ENCODE results near the gene PRKAR1B. TPM values are rescaled to one million over a fixed set of nuclear protein-coding genes. Genes with fewer than 3 reads are reported as not detected.

PRKAR1B gene
- total RNA-seq, 2 donors from 2014 or later = 33.5 to 43.2 TPM

DNA sequence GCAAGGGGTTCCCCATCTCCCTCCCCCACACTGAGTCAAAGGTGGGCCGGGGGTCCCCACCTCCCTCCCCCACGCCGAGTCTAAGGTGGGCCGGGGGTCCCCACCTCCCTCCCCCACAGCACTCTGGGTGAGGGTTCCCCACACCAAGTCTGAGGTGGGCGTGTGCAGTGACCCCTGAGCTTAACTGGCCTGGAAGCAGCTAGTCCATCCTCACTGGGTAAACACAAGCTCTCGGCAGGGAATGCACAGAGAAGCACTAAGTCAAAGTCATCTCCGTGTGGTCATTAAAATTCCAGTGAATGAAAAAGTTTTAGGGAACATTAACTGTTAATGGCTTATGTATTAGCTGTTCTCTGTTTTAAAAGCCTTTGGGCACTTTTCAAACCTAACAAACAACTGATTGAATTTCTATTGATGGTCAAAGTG, 43.7 kb upstream of the PRKAR1B start:
- no peak overlapping the region for H3K4me3 Mint-ChIP-seq
- DNase-seq = no peak
- 89 to 96% methylated on average over 3 to 7 of the region's 7 CpGs for WGBS, 2 experiments (ENCODE audit: insufficient coverage in 1 of 2, insufficient read length in 1 of 2)
- Histone ChIP-seq H3K27me3 (ENCODE audit: control insufficient read depth, insufficient read depth, low read length, poor library complexity, severe bottlenecking) (no peaks in the 10 kb centered on the region), H3K9me3 (ENCODE audit: control insufficient read depth, low read length) (no peaks in the 10 kb centered on the region), H3K4me1 (ENCODE audit: control insufficient read depth, insufficient read depth, low read length) (no peaks in the 10 kb centered on the region), H3K27ac (ENCODE audit: low read depth, low read length) (no peak overlapping the region), H3K4me3 (ENCODE audit: low read length) (no peak overlapping the region), H3K36me3 (ENCODE audit: control insufficient read depth, insufficient read depth, low read length) (peaks cover 31% of the 10 kb centered on the region), H3K9ac (ENCODE audit: extremely low read depth, low read length, poor library complexity, severe bottlenecking) (no peak overlapping the region)
- TF ChIP-seq, protein P1, sequence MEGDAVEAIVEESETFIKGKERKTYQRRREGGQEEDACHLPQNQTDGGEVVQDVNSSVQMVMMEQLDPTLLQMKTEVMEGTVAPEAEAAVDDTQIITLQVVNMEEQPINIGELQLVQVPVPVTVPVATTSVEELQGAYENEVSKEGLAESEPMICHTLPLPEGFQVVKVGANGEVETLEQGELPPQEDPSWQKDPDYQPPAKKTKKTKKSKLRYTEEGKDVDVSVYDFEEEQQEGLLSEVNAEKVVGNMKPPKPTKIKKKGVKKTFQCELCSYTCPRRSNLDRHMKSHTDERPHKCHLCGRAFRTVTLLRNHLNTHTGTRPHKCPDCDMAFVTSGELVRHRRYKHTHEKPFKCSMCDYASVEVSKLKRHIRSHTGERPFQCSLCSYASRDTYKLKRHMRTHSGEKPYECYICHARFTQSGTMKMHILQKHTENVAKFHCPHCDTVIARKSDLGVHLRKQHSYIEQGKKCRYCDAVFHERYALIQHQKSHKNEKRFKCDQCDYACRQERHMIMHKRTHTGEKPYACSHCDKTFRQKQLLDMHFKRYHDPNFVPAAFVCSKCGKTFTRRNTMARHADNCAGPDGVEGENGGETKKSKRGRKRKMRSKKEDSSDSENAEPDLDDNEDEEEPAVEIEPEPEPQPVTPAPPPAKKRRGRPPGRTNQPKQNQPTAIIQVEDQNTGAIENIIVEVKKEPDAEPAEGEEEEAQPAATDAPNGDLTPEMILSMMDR (conservative IDR thresholded peaks at IDR 0.05) = no peak
- peaks cover 32% of the 10 kb centered on the region for H3K36me3 Mint-ChIP-seq (ENCODE audit: low read depth)
- no peaks in the 10 kb centered on the region for H3K27me3 Mint-ChIP-seq (ENCODE audit: insufficient read depth)
- no peaks in the 10 kb centered on the region for H3K9me3 Mint-ChIP-seq
- no peaks in the 10 kb centered on the region for H3K4me1 Mint-ChIP-seq
- no peak overlapping the region for H3K27ac Mint-ChIP-seq

DNA sequence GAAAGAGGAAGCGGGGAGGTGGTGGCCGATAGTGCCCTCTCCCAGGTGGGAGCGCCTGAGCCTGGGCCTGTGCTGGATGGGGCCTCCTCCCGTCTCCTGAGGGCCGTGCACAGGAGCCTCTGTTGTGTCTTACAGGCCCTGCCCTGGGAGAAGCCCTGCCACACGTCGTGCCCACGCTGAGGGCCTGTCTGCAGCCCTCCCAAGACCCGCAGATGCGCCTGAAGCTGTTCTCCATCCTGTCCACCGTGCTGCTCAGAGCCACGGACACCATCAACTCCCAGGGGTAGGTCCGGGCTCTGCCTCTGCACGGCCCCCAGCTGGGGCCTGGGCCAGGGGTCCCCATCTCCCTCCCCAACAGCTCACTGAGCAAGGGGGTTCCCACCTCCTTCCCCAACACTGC, 43.3 kb upstream of the PRKAR1B start:
- Mint-ChIP-seq H3K27me3 (ENCODE audit: insufficient read depth) (no peaks in the 10 kb centered on the region), H3K27ac (no peak overlapping the region), H3K4me3 (no peak overlapping the region), H3K9me3 (no peaks in the 10 kb centered on the region), H3K36me3 (ENCODE audit: low read depth) (peaks cover 36% of the 10 kb centered on the region), H3K4me1 (no peaks in the 10 kb centered on the region)
- H3K4me1 ChIP-seq (ENCODE audit: control insufficient read depth, insufficient read depth, low read length) = no peaks in the 10 kb centered on the region
- peaks cover 31% of the 10 kb centered on the region for H3K36me3 ChIP-seq (ENCODE audit: control insufficient read depth, insufficient read depth, low read length)
- WGBS, 2 experiments (ENCODE audit: insufficient coverage in 1 of 2, insufficient read length in 1 of 2) = 91 to 96% methylated on average over 10 to 14 of the region's 14 CpGs
- H3K9me3 ChIP-seq (ENCODE audit: control insufficient read depth, low read length) = no peaks in the 10 kb centered on the region
- no peak overlapping the region for H3K27ac ChIP-seq (ENCODE audit: low read depth, low read length)
- no peak for DNase-seq
- no peak overlapping the region for H3K4me3 ChIP-seq (ENCODE audit: low read length)
- H3K27me3 ChIP-seq (ENCODE audit: control insufficient read depth, insufficient read depth, low read length, poor library complexity, severe bottlenecking) = no peaks in the 10 kb centered on the region
- no peak overlapping the region for H3K9ac ChIP-seq (ENCODE audit: extremely low read depth, low read length, poor library complexity, severe bottlenecking)
- TF ChIP-seq, protein P1 (conservative IDR thresholded peaks at IDR 0.05) = no peak

DNA sequence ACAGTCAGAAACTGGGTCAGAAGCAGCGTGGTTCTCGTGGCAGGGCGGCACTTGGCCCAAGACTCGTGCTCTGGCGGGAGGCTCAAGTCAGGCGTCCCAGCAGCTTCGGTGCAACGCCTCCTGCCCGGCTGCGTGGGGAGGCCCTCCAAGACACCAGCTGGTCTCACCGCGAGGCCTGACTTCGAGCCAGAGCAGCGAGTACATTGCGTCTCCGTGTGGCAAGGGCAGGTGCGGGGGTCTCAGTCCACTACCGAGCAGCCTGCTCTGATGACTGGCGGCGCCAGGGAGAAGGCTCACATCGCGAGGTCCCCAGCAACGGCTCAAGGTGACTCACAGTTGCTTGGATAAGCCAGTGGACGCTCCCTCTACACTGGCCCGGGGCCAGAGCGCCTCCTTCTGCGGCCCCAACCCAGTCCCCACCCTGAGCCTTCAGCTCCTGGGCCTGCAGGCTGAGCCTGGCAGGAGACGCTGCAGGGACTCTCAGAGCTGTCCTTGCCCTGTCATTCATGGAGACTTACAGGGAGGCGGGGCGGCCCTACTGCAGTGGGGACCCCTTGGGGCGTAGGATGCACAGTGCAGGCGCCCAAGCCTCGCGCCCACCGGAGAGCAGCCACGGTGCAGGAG, 41.9 kb upstream of the PRKAR1B start:
- WGBS, 2 experiments (ENCODE audit: insufficient coverage in 1 of 2, insufficient read length in 1 of 2) = 94 to 95% methylated on average over 33 to 36 of the region's 36 CpGs
- H3K36me3 ChIP-seq (ENCODE audit: control insufficient read depth, insufficient read depth, low read length) = peaks cover 33% of the 10 kb centered on the region
- Mint-ChIP-seq H3K4me1 (no peaks in the 10 kb centered on the region), H3K27ac (no peak overlapping the region), H3K36me3 (ENCODE audit: low read depth) (peaks cover 41% of the 10 kb centered on the region), H3K27me3 (ENCODE audit: insufficient read depth) (no peaks in the 10 kb centered on the region), H3K4me3 (no peak overlapping the region), H3K9me3 (no peaks in the 10 kb centered on the region)
- H3K27me3 ChIP-seq (ENCODE audit: control insufficient read depth, insufficient read depth, low read length, poor library complexity, severe bottlenecking) = no peaks in the 10 kb centered on the region
- H3K9me3 ChIP-seq (ENCODE audit: control insufficient read depth, low read length) = no peaks in the 10 kb centered on the region
- H3K4me1 ChIP-seq (ENCODE audit: control insufficient read depth, insufficient read depth, low read length) = no peaks in the 10 kb centered on the region
- H3K27ac ChIP-seq (ENCODE audit: low read depth, low read length) = no peak overlapping the region
- TF ChIP-seq, protein P1 (conservative IDR thresholded peaks at IDR 0.05) = peak; percentile 53
- DNase-seq = peak; percentile 69
- H3K4me3 ChIP-seq (ENCODE audit: low read length) = no peak overlapping the region
- H3K9ac ChIP-seq (ENCODE audit: extremely low read depth, low read length, poor library complexity, severe bottlenecking) = no peak overlapping the region

Data from endodermal cell (in vitro differentiated cells).